ENCODE results near the gene CCDC88B.
"Not testable (repeated sequence)": the region's sequence is repeated elsewhere in the genome, so short reads cannot be mapped to it uniquely, and the experiment has no call there.

CCDC88B gene

GRCh38 chr11:64321026-64321425 lies 19.0 kb upstream of the CCDC88B start:
- no peak for DNase-seq (ENCODE audit: low read depth)

GRCh38 chr11:64321533-64321932 lies 18.5 kb upstream of the CCDC88B start:
- DNase-seq (ENCODE audit: low read depth) = no peak

GRCh38 chr11:64322925-64323260 lies 17.1 kb upstream of the CCDC88B start:
- no peak for DNase-seq (ENCODE audit: low read depth)

GRCh38 chr11:64323373-64323772 lies 16.6 kb upstream of the CCDC88B start:
- no peak for DNase-seq (ENCODE audit: low read depth)

GRCh38 chr11:64323984-64324383 lies 16.0 kb upstream of the CCDC88B start:
- DNase-seq (ENCODE audit: low read depth) = not testable (repeated sequence)

GRCh38 chr11:64324692-64325469 lies 15.1 kb upstream of the CCDC88B start:
- no peak for DNase-seq (ENCODE audit: low read depth)

GRCh38 chr11:64327375-64327774 lies 12.6 kb upstream of the CCDC88B start:
- DNase-seq (ENCODE audit: low read depth) = no peak

- DNase-seq (ENCODE audit: low read depth) = no peak
These were observed 12.0 kb upstream of the CCDC88B start for GRCh38 chr11:64327993-64328392.

GRCh38 chr11:64330888-64331287 lies 9.1 kb upstream of the CCDC88B start:
- DNase-seq (ENCODE audit: low read depth) = no peak

GRCh38 chr11:64331569-64332371 lies 8.2 kb upstream of the CCDC88B start:
- peak; percentile 87 for DNase-seq (ENCODE audit: low read depth)

GRCh38 chr11:64333556-64333955 lies 6.4 kb upstream of the CCDC88B start:
- DNase-seq (ENCODE audit: low read depth) = no peak

GRCh38 chr11:64334764-64335735 lies 5.0 kb upstream of the CCDC88B start:
- peak; percentile 76 for DNase-seq (ENCODE audit: low read depth)

- no peak for DNase-seq (ENCODE audit: low read depth)
These were observed 2.3 kb upstream of the CCDC88B start for GRCh38 chr11:64337538-64338249.

- no peak for DNase-seq (ENCODE audit: low read depth)
These were observed 1.3 kb upstream of the CCDC88B start for GRCh38 chr11:64338716-64339115.

- no peak for DNase-seq (ENCODE audit: low read depth)
These were observed 718 bp upstream of the CCDC88B start for GRCh38 chr11:64339286-64339685.

- DNase-seq (ENCODE audit: low read depth) = peak; percentile 78
These were observed 799 bp downstream of the CCDC88B start for GRCh38 chr11:64340671-64341335.

- no peak for DNase-seq (ENCODE audit: low read depth)
These were observed 1.4 kb downstream of the CCDC88B start for GRCh38 chr11:64341429-64341828.

- DNase-seq (ENCODE audit: low read depth) = no peak
These were observed 2.1 kb downstream of the CCDC88B start for GRCh38 chr11:64341851-64342791.

- no peak for DNase-seq (ENCODE audit: low read depth)
These were observed 3.1 kb downstream of the CCDC88B start for GRCh38 chr11:64342869-64343745.
